CD4-positive, alpha-beta T cell treated with Interleukin-6 at 100 ng/mL for 8 hours (primary cell): Measurements from ENCODE around the gene SHC4.

Source experiments
- DNase-seq: peaks from one replicate; pipeline ENCODE4 v3.0.0-alpha.2; 2020; ENCODE audit warnings: mixed read lengths, low spot score

Gene SHC4

DNA sequence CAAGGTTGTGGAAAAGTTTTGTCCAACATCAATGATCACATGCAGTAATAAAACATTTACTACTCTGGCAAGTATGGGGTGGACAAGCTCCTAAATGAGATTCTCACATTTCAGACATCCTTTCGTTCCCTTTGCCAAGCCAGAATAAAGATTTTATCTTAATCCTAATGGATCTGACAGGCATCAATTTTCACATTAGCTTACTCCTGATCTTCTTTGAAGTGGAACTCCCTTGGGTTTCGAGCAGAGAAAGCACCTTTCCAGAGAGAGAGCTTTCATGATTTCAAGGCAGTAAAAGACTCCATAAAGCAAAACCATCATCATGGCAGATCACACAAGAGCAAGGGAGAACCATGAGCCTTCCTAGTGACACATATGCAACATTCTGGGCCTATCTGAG, 113.1 kb downstream of the SHC4 start:
- DNase-seq: no peak

DNA sequence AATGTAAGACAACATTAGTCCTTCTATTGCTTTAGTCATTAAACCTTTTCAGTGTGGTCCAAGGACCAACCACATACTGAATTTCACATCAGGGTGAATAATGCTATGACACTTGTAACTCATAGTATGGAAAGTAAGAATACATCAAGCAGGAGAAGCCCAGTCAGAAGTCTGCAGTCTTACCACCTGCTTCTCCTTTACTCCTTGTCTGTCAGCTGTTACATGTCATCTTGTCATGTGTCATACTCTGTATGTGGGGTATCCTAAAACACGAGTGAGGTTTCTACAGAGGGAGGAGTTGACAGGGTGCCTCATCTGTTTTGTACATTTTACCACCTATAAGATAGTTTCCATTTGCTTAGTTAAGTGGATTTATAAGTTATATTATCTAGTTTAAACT, 118.6 kb downstream of the SHC4 start:
- no peak for DNase-seq

DNA sequence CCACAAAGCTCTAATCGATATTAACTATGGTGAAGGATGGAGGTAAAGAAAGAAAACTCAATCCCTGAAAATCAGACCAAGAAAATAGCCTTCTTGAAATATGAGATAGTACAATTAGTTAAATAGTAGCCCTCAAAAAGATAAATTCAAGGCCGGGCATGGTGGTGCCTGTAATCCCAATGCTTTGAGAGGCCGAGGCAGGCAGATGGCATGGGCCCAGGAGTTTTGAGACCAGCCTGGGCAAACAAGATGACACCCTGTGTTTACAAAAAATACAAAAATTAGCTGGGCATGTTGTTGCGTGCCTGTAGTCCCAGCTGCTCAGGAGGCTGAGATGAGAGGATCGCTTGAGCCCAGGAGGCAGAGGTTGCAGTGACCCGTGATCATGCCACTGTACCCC, 121.2 kb downstream of the SHC4 start:
- DNase-seq: no peak

DNA sequence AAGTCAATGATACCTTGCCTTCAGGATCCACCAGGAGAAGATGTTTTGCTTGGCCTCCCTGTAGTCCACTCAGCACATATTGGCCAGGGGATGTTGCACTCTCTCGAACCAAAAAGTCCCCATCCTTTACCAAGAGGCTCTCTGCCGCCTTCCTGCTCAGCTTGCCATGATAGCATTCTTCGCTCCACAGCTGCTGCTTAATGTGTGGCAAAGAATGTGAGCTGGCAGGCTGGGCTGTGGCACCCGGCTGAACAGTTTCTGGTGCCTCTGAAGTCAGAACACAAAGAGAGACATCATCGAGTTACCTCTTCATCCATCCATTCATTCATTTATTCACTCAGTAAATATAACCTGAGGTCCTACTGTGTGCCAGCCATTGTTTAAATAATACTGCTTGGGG, 129.0 kb downstream of the SHC4 start:
- no peak for DNase-seq

DNA sequence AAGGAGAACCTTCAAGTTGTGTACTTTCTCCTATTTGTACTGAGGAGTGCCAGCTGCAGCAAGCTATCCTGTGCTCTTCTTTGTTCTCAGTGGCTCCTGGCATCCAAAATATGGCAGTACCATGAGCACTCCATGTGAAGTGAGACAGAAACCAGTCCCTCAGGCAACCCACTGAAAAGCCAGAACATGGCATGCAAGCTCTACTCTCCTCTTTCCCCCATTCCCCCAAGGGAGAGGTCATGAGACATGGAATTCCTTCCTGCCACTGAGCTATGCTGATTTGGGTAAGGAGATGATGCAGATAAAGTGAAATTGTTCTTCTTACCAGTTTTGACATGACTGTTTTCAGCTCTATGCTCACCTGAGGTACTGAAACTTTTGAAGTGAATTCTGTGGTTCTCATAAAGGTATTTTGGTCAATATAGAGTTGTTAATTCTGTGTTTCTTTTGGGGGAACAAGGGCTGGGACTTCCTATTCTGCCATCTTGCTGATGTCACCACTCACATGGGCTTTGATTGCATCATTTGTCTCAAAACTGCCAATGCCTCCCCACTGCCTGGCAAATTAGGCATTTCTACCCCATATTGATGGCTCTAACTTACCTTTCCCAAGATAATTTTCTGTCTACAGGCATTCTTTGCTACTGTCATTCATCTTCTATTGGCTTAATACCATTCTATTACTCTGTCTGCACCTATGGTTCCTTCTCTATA, 130.0 kb downstream of the SHC4 start:
- no peak for DNase-seq

DNA sequence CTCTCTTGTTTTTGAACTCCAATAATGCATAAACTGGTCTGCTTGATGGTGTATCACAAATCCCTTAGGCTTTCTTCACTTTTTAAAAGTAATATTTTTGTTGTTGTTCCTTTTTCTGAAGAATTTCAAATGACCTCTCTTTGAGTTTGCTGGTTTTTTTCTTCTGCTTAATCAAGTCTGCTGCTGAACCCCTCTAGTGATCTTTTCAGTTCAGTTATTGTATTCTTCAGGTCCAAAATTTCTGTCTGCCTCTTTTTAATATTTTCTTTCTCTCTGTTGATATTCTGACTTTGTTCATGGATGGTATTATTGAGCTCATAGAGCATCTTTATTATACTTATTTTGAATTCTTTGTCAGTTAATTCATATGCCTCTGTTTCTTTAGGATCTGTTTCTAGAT, 131.1 kb downstream of the SHC4 start:
- no peak for DNase-seq

DNA sequence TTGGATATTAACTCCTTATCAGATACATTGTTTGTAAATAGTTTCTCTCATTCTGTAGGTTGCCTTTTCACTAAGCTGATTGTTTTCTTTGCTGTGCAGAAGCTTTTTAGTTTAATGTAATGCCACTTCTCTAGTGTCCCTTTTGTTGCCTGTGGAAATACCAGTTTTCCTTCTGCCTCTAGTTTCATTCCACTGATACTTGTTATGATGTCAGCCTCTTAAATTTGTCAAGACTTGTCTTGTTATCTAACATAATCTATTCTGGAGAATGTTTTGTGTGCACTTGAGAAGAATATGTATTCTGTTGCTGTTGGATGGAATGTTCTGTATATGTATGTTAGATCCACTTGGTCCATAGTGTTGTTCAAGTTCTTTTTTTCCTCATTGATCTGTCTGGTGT, 134.8 kb downstream of the SHC4 start:
- no peak for DNase-seq

DNA sequence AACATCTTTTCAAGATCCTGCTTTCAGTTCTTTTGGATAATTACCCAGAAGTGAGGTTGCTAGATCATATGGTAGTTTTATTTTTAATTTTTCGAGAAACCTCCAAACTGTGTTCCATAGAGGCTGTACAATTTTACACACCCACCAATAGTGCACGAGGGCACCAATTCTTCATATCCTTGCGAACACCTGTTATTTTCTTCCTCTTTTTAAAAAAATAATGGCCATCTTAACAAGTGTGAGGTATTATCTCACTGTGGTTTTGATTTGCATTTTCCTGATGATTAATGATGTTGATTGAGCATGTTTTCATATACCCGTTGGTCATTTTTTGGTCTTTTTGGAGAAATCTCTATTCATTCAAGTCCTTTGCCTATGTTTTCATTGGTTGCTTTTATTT, 135.2 kb downstream of the SHC4 start:
- no peak for DNase-seq

DNA sequence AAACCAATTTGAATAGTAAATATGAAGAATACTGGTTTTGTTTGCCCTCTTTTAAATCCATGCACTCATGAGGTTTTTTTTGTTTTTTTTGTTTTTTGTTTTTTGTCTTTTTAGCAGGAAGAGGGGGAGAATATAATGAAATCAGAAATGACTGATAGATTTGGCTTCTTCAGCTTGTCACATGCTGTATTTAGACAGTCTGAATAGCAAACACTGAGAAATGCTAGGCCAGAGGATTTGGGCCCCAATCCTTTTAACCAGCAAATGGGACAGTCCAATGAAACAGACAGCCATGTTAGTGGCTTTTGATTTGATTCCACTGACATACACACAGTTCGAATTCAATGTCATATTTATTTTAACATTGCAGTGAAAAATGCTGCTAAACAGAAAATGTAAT, 138.6 kb downstream of the SHC4 start:
- no peak for DNase-seq

DNA sequence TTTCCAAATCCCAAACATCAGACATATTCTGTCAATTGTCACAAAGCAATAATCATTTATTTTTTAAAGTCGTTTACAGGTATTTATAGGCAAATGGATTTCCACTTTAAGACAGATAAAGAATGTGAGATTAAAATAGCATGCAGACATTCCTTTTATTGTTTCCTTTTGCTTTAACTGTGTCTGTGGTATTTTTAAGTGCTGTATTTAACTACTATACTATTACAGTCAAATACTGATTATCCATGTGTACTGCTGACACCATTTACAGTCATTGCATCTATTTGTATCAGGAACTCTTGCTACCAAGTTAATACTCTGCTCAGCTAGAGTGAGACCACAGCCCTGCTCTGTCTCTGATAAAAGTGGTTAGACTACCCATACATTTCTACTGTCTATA, 140.0 kb downstream of the SHC4 start:
- no peak for DNase-seq

DNA sequence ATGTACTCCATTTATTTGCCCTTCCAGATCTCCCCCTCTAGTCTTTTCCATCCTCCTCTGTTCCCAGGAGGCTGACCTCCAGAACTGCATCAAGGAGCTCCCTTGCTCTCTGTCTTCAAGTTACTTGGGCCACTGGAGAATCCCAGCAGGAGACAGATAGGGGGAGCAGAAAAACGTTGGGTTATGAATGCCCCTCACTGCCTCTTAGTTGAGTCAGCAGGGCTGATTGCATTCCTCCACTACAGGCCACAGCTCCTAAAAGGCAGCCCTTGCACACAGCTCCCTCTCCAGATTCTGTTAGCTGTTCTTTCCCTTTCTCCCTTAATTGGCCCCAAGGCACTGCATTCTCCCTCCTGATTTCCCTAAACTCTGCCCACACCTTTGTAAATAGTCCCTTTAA, 140.5 kb downstream of the SHC4 start:
- no peak for DNase-seq

DNA sequence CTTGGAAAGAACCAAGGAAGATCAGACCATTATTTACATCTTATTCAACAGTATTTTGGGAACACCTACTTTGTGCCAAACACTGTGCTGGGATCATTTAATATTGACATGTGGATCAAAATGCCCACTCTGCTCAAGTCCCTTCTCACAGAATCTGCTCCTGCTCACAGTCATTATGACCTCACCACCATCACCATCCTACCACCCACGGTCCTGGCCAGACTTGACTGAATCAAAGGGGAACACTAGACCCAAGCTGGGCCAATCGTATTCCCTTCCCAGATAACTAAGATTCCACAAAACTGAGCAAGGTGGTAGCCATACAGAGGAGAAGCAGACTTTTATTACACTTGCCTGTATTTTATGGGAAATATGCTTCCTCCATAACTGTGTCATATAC, 149.4 kb downstream of the SHC4 start:
- DNase-seq: no peak

DNA sequence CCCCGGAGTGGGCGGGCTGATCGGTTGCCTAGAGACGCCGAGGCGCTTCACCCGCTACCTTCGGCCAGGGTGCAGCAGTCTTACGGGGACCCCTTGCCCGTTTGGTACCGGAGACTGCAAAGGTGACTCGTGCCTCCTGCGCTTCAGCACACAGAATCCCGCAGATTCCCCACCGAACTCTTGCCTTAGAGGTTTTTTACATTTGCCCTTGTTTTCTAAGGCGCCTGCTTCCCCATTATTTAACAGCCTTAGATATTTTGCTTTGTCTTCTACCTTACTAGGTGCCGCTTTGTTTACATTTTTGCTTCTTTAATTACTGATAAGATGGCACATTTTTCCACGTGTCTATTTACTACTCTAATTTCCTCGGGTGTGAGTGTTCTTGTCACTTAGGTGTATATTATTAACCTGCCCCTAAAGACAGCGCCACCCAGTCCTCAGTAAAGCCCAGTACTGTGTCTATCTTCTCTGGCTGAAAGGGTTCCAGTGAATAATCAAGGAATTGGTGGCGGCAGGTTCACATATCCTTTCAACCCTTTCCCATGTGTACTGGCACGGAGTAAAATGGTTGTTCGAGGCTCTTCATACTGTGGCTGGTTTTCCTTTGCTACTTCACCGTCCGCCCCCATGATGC, 152.3 kb downstream of the SHC4 start:
- DNase-seq: no peak

DNA sequence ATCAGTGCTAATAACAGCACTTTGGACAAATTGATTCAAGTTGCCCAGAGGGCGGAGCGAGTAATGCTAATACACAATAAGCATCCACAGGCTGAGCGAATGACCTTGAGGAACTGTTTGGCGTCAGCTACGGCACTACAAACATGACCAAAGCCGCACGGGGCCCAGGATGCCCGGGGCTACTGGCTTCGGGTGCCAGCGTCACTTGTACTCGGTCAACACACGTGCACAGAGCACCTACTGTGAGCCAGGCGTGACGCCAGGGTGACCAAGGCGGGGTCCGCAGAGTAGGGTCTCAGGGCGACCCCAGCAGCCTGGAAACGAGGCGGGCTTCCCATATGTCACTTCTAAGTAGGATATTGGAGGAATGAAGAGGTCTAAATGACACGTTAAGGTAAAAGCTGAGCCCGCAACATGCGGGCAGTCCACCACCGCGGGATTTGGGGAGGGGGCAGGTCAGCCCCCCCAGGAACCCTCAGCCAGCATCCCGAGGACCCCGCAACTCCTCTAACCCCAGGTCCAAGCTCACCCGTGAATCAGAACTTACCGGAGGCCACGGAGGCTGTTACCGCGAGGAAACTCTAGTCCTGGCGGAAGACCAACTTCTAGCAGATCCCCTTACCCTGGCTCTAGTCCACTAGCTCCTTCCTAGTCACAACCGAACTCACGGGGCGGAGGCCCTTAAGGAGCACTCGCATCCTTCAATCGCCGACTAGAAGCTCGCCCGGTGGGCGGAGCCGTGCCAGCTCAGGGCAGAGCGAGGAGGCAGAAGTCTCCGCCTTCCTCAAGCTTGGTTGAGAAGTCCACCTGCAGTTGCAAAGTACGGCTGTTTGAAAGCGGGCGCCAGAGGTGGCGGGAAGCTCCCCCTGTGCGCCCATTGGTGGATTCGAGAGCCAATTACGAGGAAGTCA, 153.1 kb downstream of the SHC4 start, which contains the start of gene CEP152:
TSS of gene CEP152 (minus strand) at position 656 of the 911 bp plus-strand sequence. CDS start 5,420 bp downstream, outside the sequence.
- DNase-seq: peak; percentile 99

DNA sequence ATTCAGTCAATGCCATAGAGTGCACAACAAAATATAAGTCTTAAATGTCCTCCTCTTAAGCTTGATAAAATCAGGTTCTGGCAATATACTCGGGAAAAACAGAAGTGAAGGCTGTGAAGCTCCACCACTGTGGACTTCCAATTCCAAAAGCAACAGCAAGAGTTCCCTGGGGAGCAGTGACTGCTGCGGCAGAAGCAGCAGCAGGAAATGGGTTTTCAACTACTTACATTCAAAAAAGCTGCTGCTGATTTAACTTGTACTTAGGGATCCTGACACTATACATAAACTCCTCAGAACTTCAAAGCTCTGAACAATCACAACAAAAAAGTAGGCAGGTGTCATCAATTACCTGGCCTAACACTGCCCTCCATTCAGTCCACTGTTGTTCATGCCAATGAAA, 157.6 kb downstream of the SHC4 start:
- DNase-seq: no peak

DNA sequence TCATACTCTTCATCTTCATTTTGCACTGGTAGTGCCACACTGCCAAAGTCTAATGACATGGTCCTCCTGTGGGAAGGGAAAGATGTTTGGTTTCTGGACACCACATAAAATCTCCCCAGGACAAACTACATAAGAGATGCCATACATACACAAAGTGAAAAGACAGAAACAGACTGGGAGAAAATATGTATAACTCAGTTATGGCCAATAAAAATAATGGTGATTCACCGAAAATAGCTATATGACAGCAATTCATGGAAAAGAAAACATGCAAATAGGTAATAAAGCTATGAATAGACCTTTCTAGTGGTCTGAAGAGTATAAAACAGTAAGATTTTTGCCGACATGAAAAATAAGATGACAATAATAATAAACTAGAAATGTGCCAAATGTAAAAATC, 158.1 kb downstream of the SHC4 start:
- no peak for DNase-seq

DNA sequence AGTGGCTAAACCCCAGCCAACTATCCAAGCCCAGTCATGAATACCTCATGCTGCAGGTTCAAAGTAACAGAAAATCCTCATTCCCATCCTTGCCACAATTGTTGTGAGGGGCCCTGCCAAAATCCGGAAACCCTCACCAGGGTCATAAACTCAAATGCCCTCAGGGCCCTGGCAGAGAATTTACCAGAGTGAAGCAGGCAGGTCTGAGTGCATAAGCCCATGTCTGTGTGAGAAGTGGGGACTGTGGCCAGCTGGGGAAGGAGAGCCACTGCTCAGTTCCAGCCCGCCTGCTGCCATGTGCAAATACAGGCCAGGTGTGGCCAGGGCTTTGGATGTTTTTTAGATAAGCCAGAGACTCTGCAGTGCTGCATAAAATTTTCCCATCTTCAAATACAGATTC, 159.8 kb downstream of the SHC4 start:
- DNase-seq: no peak

DNA sequence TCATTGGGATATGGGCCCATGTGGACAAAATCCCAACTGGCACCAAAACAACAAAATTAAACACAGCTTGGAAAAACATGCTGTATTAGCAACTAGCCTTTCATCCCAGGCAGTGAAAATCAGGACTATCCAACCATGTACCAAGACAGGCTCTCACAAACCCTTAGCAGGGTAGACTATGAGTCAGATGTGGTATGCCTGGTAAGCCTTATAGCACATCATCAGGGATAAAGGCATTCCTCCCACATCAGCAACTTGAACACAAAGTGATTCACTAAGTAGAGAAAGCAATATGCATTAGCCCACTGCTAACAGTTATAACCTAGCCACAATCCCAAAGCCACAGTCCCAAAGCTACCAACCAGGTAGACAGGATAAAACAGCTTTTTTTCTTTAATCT, 160.9 kb downstream of the SHC4 start:
- DNase-seq: no peak

DNA sequence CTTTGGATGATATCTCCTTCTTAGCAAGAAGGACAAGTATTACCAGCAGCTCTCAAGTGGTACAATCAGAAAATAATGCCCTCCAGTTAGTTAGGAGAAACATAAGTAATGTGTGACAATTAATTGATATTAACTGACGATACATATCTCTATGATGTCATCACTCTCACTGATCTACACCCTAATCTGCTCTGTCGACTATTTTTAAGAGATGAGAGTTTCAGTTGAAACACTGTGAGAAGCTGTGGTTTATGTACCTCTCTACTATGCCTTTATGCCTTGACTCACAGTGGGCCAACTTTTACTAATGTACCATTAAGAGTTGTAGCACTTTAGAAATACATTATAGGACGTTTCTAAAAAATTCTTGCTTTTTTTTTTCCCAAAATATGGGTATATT, 161.5 kb downstream of the SHC4 start:
- no peak for DNase-seq

DNA sequence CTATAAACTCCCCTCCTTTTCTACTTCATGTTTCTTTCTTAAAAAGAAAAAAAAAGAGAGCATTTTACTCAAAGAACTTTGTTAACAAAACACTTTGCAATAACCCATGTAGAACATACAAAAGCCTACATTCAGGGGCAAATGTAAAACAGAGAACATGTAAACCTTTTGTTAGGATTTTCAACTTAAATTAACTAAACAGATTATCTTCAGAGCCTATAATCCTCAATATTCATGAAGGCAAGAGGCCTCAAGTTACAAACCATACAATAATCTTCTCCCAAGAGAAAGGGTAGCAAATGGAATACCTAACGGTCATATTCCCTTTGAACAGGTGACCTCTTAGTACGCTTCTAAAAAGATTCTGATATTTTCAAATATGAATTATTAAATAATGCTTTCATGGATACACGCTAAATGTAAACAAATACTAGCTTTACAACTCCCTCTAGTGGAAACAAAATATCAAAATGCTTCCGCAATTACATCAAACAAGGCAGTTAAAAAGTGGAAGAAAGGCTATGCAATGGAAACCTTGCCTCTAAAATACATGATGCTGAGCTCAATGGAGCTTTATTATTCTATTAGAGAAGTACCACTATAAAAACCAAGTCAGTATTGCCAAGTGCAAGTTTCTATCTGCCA, 162.8 kb downstream of the SHC4 start:
- no peak for DNase-seq

DNA sequence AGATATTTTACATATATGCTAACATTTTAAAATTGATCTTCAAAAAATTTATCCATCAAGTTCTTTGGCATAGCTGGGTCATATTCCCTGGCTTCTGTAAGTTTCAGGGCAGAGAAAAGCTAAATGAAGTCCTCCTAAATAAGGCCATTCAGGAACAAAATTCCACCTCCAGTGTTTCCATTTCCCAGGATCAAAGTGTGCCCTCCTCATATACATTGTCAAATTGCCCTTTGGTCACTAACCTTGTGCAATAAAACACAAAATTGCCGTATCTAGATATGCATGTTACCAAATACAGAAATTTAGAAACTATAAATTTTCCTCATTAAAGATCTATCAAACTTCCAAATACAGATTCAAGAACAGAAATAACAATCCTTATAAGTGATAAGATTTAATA, 163.5 kb downstream of the SHC4 start:
- DNase-seq: no peak

DNA sequence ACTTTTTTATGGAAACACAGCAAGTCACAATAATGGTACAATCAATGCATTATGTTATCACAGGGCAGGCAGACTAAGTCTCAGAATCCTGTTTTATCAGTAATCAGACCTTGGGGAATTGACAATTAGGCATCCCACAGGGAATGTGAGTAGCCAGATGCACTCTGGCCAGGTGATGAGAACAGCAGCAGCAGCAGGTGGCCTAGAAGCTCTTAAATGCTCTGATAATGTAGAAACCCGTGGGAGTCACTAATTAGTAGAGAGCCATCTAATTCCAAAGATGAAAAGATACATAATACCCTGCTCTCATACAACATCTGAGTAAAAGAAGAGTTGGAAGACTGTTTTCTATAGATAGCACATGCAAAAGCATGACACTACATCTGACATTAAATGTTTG, 165.4 kb downstream of the SHC4 start:
- no peak for DNase-seq
